Keratinocyte (primary cell): ENCODE data around the gene KIAA0930.

ENCODE experiments used
- CTCF ChIP-seq, 3 experiments: IDR thresholded peaks in 1 of 3; conservative IDR thresholded peaks in 1 of 3; optimal IDR thresholded peaks in 1 of 3; 2 replicates in 2 of 3; 3 replicates in 1 of 3; pipeline versions ENCODE3 to v1.5.1; 2011; ENCODE audit warnings: low read length in 3 of 3, mild to moderate bottlenecking in 3 of 3, moderate library complexity in 2 of 3, control low read depth in 1 of 3, inconsistent platforms in 1 of 3; ENCODE audit not compliant: insufficient read depth in 2 of 3; ENCODE audit errors: extremely low read depth in 1 of 3
- EZH2 ChIP-seq: IDR thresholded peaks from one replicate; pipeline ENCODE4 v1.6.1; 2012; ENCODE audit warnings: inconsistent platforms, mild to moderate bottlenecking, low read length, moderate library complexity

GRCh38 chr22:45237065-45237990, 3.4 kb downstream of the KIAA0930 start:
- TF ChIP-seq EZH2 (no peak), CTCF (optimal IDR thresholded peaks at IDR 0.05 in 1 of 3, IDR thresholded peaks at IDR 0.05 in 1 of 3, conservative IDR thresholded peaks at IDR 0.05 in 1 of 3; ENCODE audit: extremely low read depth in 1 of 3, insufficient read depth in 2 of 3, low read length in 3 of 3) (no peak)
